HEK293 (cell line): ENCODE results near the gene PPT2.

Experiments used
- CTCF ChIA-PET: fragments of 350-600 bp; formaldehyde crosslinking; extraction: SDS; loops from one replicate; lab custom pipeline; 2021; ENCODE audit warnings: antibody characterized with exemption; lab: Yijun Ruan, JAX
- POLR2A ChIA-PET: fragments of 300-600 bp; formaldehyde crosslinking; extraction: SDS; loops from one replicate; lab custom pipeline; 2020; ENCODE audit warnings: antibody characterized with exemption, inconsistent platforms; lab: Yijun Ruan, JAX
- H3K27ac ChIP-seq: fragments of 200-500 bp; sonication (Bioruptor generic); 2 replicates; pipeline ENCODE4 v1.5.1; 2014; ENCODE audit warnings: low read depth, low read length, control low read depth, inconsistent platforms; ENCODE audit errors: extremely low read depth
- H3K36me3 ChIP-seq, 2 experiments: fragments of 200-500 bp in 1 of 2; sonication (Bioruptor generic) in 1 of 2; 1 replicate in 1 of 2; 2 replicates in 1 of 2; pipeline ENCODE4 v1.5.1; 2014 to 2017; ENCODE audit warnings: inconsistent platforms in 2 of 2, low read length in 2 of 2; ENCODE audit not compliant: control insufficient read depth in 2 of 2, insufficient read depth in 1 of 2
- H3K4me1 ChIP-seq: fragments of 200-500 bp; sonication (Bioruptor generic); 2 replicates; pipeline ENCODE4 v1.5.1; 2014; ENCODE audit warnings: mild to moderate bottlenecking, low read length, inconsistent platforms; ENCODE audit not compliant: control insufficient read depth, insufficient read depth
- H3K4me3 ChIP-seq: 2 replicates; pipeline ENCODE4 v1.5.1; 2011; ENCODE audit warnings: low read depth, mild to moderate bottlenecking, control low read depth, low read length, moderate library complexity
- H3K9me3 ChIP-seq: fragments of 200-500 bp; sonication (Bioruptor generic); 2 replicates; pipeline ENCODE4 v1.5.1; 2014; ENCODE audit warnings: low read depth, low read length, inconsistent platforms; ENCODE audit not compliant: control insufficient read depth, insufficient read depth
- HOXC10 ChIP-seq: sonication (generic); formaldehyde crosslinking; IDR thresholded peaks from 2 replicates; pipeline ENCODE4 v1.8.1; 2023; ENCODE audit warnings: mild to moderate bottlenecking, missing genetic modification reagents
- KLF1 ChIP-seq: fragments of 450-650 bp; formaldehyde crosslinking; IDR thresholded peaks from 2 replicates; pipeline ENCODE4 v1.5.1; 2016; ENCODE audit warnings: missing biosample characterization, missing genetic modification characterization
- KLF16 ChIP-seq: fragments of 450-650 bp; formaldehyde crosslinking; IDR thresholded peaks from 2 replicates; pipeline ENCODE4 v1.5.1; 2017; ENCODE audit warnings: missing biosample characterization, missing genetic modification characterization
- REPIN1 ChIP-seq: fragments of 450-650 bp; formaldehyde crosslinking; IDR thresholded peaks from 2 replicates; pipeline ENCODE4 v1.5.1; 2017; ENCODE audit warnings: missing biosample characterization, missing genetic modification characterization, low read depth
- SP2 ChIP-seq: fragments of 450-650 bp; formaldehyde crosslinking; IDR thresholded peaks from 2 replicates; pipeline ENCODE4 v1.5.1; 2016; ENCODE audit warnings: missing biosample characterization, missing genetic modification characterization
- ZNF157 ChIP-seq: fragments of 450-650 bp; formaldehyde crosslinking; IDR thresholded peaks from 2 replicates; pipeline ENCODE4 v1.5.1; 2016; ENCODE audit warnings: missing biosample characterization, missing genetic modification characterization
- ZNF24 ChIP-seq: fragments of 450-650 bp; formaldehyde crosslinking; IDR thresholded peaks from 2 replicates; pipeline ENCODE4 v1.5.1; 2016; ENCODE audit warnings: missing biosample characterization, missing genetic modification characterization
- ZNF391 ChIP-seq: fragments of 450-650 bp; formaldehyde crosslinking; IDR thresholded peaks from 2 replicates; pipeline ENCODE4 v1.5.1; 2016; ENCODE audit warnings: low read depth, missing biosample characterization, missing genetic modification characterization, borderline replicate concordance
- ZNF544 ChIP-seq: fragments of 450-650 bp; formaldehyde crosslinking; IDR thresholded peaks from 2 replicates; pipeline ENCODE4 v1.5.0; 2017; ENCODE audit warnings: missing biosample characterization, missing genetic modification characterization
- ZNF558 ChIP-seq: fragments of 450-650 bp; formaldehyde crosslinking; IDR thresholded peaks from 2 replicates; pipeline ENCODE4 v1.5.1; 2016; ENCODE audit warnings: missing biosample characterization, missing genetic modification characterization
- ZNF670 ChIP-seq: fragments of 450-650 bp; formaldehyde crosslinking; IDR thresholded peaks from 2 replicates; pipeline ENCODE4 v1.5.1; 2016; ENCODE audit warnings: missing biosample characterization, missing genetic modification characterization, low read depth
- ZNF830 ChIP-seq: fragments of 450-650 bp; IDR thresholded peaks from 2 replicates; pipeline ENCODE4 v1.5.0; 2018; ENCODE audit warnings: missing biosample characterization, missing genetic modification characterization, low read depth, mild to moderate bottlenecking, moderate library complexity
- TF ChIP-seq, protein P1 (sequence below): fragments of 450-650 bp; formaldehyde crosslinking; IDR thresholded peaks from 2 replicates; pipeline ENCODE4 v1.5.1; 2017; ENCODE audit warnings: missing biosample characterization, mild to moderate bottlenecking, missing genetic modification characterization, moderate library complexity
- TF ChIP-seq, protein P2 (sequence below): fragments of 450-650 bp; formaldehyde crosslinking; IDR thresholded peaks from 2 replicates; pipeline ENCODE4 v1.5.1; 2016; ENCODE audit warnings: missing biosample characterization, missing genetic modification characterization
- TF ChIP-seq, protein P3 (sequence below): fragments of 450-650 bp; formaldehyde crosslinking; IDR thresholded peaks from 2 replicates; pipeline ENCODE4 v1.5.1; 2016; ENCODE audit warnings: missing biosample characterization, missing genetic modification characterization, low read depth
- TF ChIP-seq, protein P4 (sequence below): fragments of 450-650 bp; formaldehyde crosslinking; IDR thresholded peaks from 2 replicates; pipeline ENCODE4 v1.5.1; 2016; ENCODE audit warnings: missing biosample characterization, missing genetic modification characterization
- TF ChIP-seq, protein P5 (sequence below): sonication (generic); formaldehyde crosslinking; IDR thresholded peaks from 2 replicates; pipeline ENCODE4 v1.8.1; 2022; ENCODE audit warnings: mild to moderate bottlenecking, moderate library complexity, missing genetic modification reagents
- TF ChIP-seq, protein P6 (sequence below): fragments of 450-650 bp; formaldehyde crosslinking; IDR thresholded peaks from 2 replicates; pipeline ENCODE4 v1.5.1; 2017; ENCODE audit warnings: missing biosample characterization, missing genetic modification characterization
- TF ChIP-seq, protein P7 (sequence below): fragments of 450-650 bp; formaldehyde crosslinking; IDR thresholded peaks from 2 replicates; pipeline ENCODE4 v1.5.1; 2016; ENCODE audit warnings: missing biosample characterization, missing genetic modification characterization

Gene PPT2

DNA sequence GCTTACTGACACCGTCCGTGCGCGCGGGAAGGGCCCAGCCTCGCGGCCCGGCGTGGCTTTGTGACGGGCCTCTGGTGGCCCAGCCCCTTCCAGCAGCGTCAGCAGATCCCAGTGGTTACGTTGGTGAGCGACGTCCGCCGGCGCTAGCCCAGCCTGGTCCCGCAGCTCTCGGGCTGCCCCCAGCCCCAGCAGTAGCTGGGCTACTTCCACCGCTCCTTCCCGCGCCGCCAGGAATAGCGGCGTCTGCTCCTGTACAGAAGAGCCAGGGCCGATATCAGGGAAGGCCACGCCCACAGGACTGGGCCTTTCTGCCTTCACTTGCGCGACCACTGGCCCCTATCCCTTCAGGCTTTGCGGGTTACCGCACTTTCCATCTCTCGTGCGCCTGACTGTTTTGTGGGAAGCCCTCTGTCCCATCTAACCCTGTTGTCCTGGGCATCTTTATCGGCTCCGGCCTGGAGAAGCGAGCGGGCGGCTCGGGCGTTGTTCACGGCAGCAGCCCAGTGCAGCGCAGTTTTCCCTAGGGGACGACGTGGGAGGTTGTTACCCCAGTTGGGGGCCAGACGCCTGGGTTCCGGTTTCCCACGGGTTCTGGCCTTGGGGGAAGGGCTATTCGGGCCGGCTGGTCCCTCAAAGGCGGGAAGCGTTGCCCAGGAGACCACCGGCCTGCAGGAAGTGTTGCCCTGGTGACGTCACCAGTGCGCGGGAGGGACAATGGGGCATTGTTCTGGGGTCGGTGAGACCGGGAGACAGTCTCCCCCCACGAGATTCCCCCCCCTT, 42.2 kb downstream of the PPT2 start (continued):
- TF ChIP-seq ZNF391 (tag by site-specific recombination): 0 out of 2 replicates have a peak, but pooled peaks have one; percentile 54
- TF ChIP-seq SP2 (tag by site-specific recombination): peak; percentile 47; the same call in 1 of the 2 replicates
- TF ChIP-seq, protein P1, sequence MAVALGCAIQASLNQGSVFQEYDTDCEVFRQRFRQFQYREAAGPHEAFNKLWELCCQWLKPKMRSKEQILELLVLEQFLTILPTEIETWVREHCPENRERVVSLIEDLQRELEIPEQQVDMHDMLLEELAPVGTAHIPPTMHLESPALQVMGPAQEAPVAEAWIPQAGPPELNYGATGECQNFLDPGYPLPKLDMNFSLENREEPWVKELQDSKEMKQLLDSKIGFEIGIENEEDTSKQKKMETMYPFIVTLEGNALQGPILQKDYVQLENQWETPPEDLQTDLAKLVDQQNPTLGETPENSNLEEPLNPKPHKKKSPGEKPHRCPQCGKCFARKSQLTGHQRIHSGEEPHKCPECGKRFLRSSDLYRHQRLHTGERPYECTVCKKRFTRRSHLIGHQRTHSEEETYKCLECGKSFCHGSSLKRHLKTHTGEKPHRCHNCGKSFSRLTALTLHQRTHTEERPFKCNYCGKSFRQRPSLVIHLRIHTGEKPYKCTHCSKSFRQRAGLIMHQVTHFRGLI (tag by site-specific recombination): peak; percentile 27; the same call in 1 of the 2 replicates

DNA sequence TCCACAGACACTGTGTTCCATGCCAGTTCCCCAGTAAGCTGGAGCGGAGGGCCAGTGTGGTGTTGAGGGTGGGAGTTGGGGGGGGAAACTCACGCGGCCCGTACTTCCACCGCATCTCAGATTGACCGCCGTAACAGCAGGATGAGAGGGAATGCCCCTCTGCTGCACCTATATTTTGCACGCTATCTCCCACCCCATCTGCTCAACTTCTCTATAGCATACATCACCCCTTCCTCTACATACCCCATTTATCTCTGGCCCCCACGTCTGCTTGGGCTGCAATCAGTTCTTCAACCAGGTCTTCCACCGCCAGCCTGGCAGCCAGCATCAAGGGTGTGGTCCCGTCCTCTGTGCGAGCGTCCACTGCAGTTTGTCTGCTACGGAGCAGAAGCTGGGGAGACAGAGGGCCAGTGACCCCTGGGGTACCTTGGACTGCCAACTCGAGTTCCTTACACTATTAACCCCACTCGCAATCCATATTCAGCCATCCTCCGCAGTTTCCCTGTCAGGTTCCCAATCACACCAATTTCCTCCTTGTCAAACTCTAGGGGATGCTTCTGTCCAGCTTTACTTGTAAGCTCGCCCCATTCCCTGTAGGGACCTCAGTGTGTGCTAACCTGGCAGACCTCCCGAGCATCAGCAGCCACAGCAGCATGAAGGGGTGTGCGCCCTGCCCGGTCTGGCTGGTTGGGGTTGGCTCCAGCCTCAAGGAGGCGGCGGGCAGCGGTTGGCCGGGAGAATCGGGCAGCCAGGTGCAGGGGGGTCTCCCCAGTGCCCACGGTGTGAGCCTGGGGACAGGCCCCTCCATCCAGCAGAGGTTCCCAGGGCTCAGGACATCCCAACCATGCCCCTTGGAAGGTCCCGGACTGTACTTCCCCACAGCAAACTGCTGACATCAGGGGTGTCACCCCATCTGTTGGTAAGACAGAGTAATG, 43.0 kb downstream of the PPT2 start:
- peaks cover 4% of the 10 kb centered on the region for H3K4me1 ChIP-seq
- no peaks in the 10 kb centered on the region for H3K9me3 ChIP-seq
- no peaks in the 10 kb centered on the region for H3K36me3 ChIP-seq
- peak overlapping the region; percentile 97; the same call in 1 of the 2 replicates for H3K27ac ChIP-seq
- peak overlapping the region; percentile 72 for H3K4me3 ChIP-seq
- POLR2A ChIA-PET: interaction anchor here (0.7 to 2.1 kb wide), 4 partner anchors 44 to 775 kb away, joined by 4 to 24 read pairs (median 4); partner anchors contain the start of gene FKBPL
- CTCF ChIA-PET: interaction anchor here (0.7 to 1.5 kb wide), 2 partner anchors 48 to 306 kb away, joined by 3 to 8 read pairs; no protein-coding TSS in a partner anchor
- TF ChIP-seq HOXC10 (CRISPR knock-in tag): 0 out of 2 replicates have a peak, but pooled peaks have one; percentile 7
- no peak for TF ChIP-seq ZNF558 (tag by site-specific recombination)
- TF ChIP-seq, protein P2, sequence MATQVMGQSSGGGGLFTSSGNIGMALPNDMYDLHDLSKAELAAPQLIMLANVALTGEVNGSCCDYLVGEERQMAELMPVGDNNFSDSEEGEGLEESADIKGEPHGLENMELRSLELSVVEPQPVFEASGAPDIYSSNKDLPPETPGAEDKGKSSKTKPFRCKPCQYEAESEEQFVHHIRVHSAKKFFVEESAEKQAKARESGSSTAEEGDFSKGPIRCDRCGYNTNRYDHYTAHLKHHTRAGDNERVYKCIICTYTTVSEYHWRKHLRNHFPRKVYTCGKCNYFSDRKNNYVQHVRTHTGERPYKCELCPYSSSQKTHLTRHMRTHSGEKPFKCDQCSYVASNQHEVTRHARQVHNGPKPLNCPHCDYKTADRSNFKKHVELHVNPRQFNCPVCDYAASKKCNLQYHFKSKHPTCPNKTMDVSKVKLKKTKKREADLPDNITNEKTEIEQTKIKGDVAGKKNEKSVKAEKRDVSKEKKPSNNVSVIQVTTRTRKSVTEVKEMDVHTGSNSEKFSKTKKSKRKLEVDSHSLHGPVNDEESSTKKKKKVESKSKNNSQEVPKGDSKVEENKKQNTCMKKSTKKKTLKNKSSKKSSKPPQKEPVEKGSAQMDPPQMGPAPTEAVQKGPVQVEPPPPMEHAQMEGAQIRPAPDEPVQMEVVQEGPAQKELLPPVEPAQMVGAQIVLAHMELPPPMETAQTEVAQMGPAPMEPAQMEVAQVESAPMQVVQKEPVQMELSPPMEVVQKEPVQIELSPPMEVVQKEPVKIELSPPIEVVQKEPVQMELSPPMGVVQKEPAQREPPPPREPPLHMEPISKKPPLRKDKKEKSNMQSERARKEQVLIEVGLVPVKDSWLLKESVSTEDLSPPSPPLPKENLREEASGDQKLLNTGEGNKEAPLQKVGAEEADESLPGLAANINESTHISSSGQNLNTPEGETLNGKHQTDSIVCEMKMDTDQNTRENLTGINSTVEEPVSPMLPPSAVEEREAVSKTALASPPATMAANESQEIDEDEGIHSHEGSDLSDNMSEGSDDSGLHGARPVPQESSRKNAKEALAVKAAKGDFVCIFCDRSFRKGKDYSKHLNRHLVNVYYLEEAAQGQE (tag by site-specific recombination): no peak
- TF ChIP-seq, protein P3, sequence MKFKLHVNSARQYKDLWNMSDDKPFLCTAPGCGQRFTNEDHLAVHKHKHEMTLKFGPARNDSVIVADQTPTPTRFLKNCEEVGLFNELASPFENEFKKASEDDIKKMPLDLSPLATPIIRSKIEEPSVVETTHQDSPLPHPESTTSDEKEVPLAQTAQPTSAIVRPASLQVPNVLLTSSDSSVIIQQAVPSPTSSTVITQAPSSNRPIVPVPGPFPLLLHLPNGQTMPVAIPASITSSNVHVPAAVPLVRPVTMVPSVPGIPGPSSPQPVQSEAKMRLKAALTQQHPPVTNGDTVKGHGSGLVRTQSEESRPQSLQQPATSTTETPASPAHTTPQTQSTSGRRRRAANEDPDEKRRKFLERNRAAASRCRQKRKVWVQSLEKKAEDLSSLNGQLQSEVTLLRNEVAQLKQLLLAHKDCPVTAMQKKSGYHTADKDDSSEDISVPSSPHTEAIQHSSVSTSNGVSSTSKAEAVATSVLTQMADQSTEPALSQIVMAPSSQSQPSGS (tag by site-specific recombination): no peak
- TF ChIP-seq ZNF24 (tag by site-specific recombination): no peak
- TF ChIP-seq ZNF544 (tag by site-specific recombination): no peak
- TF ChIP-seq, protein P4, sequence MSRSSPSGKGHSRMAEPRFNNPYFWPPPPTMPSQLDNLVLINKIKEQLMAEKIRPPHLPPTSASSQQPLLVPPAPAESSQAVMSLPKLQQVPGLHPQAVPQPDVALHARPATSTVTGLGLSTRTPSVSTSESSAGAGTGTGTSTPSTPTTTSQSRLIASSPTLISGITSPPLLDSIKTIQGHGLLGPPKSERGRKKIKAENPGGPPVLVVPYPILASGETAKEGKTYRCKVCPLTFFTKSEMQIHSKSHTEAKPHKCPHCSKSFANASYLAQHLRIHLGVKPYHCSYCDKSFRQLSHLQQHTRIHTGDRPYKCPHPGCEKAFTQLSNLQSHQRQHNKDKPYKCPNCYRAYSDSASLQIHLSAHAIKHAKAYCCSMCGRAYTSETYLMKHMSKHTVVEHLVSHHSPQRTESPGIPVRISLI (tag by site-specific recombination): no peak
- TF ChIP-seq, protein P5, sequence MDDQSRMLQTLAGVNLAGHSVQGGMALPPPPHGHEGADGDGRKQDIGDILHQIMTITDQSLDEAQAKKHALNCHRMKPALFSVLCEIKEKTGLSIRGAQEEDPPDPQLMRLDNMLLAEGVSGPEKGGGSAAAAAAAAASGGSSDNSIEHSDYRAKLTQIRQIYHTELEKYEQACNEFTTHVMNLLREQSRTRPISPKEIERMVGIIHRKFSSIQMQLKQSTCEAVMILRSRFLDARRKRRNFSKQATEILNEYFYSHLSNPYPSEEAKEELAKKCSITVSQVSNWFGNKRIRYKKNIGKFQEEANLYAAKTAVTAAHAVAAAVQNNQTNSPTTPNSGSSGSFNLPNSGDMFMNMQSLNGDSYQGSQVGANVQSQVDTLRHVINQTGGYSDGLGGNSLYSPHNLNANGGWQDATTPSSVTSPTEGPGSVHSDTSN (CRISPR knock-in tag): peak; percentile 13; the same call in 1 of the 2 replicates
- no peak for TF ChIP-seq KLF16 (tag by site-specific recombination)
- no peak for TF ChIP-seq REPIN1 (tag by site-specific recombination)
- TF ChIP-seq ZNF830 (tag by site-specific recombination): no peak
- no peak for TF ChIP-seq ZNF157 (tag by site-specific recombination)
- no peak for TF ChIP-seq ZNF670
- TF ChIP-seq, protein P6, sequence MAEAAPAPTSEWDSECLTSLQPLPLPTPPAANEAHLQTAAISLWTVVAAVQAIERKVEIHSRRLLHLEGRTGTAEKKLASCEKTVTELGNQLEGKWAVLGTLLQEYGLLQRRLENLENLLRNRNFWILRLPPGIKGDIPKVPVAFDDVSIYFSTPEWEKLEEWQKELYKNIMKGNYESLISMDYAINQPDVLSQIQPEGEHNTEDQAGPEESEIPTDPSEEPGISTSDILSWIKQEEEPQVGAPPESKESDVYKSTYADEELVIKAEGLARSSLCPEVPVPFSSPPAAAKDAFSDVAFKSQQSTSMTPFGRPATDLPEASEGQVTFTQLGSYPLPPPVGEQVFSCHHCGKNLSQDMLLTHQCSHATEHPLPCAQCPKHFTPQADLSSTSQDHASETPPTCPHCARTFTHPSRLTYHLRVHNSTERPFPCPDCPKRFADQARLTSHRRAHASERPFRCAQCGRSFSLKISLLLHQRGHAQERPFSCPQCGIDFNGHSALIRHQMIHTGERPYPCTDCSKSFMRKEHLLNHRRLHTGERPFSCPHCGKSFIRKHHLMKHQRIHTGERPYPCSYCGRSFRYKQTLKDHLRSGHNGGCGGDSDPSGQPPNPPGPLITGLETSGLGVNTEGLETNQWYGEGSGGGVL (tag by site-specific recombination): peak; percentile 36; the same call in 1 of the 2 replicates
- no peak for TF ChIP-seq KLF1
- TF ChIP-seq, protein P7, sequence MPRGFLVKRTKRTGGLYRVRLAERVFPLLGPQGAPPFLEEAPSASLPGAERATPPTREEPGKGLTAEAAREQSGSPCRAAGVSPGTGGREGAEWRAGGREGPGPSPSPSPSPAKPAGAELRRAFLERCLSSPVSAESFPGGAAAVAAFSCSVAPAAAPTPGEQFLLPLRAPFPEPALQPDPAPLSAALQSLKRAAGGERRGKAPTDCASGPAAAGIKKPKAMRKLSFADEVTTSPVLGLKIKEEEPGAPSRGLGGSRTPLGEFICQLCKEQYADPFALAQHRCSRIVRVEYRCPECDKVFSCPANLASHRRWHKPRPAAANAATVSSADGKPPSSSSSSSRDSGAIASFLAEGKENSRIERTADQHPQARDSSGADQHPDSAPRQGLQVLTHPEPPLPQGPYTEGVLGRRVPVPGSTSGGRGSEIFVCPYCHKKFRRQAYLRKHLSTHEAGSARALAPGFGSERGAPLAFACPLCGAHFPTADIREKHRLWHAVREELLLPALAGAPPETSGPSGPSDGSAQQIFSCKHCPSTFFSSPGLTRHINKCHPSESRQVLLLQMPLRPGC (tag by site-specific recombination): no peak
